ENCODE data around the gene PTPN14.

DNA sequence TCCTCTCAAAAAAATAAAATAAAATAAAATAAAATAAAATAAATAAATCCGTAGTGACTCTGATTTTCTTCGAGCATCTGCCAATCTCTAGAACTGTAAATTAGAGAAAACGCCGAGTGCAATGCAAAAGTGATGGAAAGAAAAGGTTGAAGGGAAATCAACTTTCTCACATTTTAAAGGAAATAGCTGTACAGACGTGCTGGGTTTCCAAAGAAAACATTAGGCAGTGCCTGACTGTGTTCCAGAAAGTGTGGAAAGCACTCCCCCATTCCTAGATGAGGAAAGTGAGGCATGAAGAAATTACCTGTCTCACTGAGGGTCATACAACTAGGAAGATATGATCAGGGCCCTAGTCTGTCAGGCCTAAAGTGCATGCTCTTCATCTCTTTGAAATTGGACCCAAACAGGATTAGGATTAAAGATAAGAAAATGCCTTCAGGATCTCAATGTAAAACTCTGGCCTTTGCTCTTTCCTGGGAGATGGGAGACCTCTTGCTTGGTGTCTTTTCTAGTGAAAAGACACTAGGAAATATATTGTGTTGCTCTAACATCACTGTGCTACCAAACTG is 1.8 kb upstream of the PTPN14 start:
- TF ChIP-seq, protein P1, sequence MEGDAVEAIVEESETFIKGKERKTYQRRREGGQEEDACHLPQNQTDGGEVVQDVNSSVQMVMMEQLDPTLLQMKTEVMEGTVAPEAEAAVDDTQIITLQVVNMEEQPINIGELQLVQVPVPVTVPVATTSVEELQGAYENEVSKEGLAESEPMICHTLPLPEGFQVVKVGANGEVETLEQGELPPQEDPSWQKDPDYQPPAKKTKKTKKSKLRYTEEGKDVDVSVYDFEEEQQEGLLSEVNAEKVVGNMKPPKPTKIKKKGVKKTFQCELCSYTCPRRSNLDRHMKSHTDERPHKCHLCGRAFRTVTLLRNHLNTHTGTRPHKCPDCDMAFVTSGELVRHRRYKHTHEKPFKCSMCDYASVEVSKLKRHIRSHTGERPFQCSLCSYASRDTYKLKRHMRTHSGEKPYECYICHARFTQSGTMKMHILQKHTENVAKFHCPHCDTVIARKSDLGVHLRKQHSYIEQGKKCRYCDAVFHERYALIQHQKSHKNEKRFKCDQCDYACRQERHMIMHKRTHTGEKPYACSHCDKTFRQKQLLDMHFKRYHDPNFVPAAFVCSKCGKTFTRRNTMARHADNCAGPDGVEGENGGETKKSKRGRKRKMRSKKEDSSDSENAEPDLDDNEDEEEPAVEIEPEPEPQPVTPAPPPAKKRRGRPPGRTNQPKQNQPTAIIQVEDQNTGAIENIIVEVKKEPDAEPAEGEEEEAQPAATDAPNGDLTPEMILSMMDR (IDR thresholded peaks at IDR 0.05 in 4 of 5, conservative IDR thresholded peaks at IDR 0.05 in 1 of 5): no peak
- no peak for TF ChIP-seq POLR2A (IDR thresholded peaks at IDR 0.05)
